ENCODE results near the gene PCYT1A.

The PCYT1A gene

GRCh38 chr3:196194542-196194915, 93.0 kb downstream of the PCYT1A start:
- DNase-seq (ENCODE audit: low read depth): no peak
- TF ChIP-seq CTCF (IDR thresholded peaks at IDR 0.05; ENCODE audit: insufficient read depth, low read depth, low read length, missing control alignments): no peak
- H3K4me3 ChIP-seq (ENCODE audit: low read depth, low read length): no peak overlapping the region

GRCh38 chr3:196193736-196194541, 93.6 kb downstream of the PCYT1A start:
- DNase-seq (ENCODE audit: low read depth): no peak
- no peak overlapping the region for H3K4me3 ChIP-seq (ENCODE audit: low read depth, low read length)
- no peak for TF ChIP-seq CTCF (IDR thresholded peaks at IDR 0.05; ENCODE audit: insufficient read depth, low read depth, low read length, missing control alignments)

- no peak for DNase-seq (ENCODE audit: low read depth)
- peak overlapping the region; percentile 45 for H3K4me3 ChIP-seq (ENCODE audit: low read depth, low read length)
- no peak for TF ChIP-seq CTCF (IDR thresholded peaks at IDR 0.05; ENCODE audit: insufficient read depth, low read depth, low read length, missing control alignments)
Measured at GRCh38 chr3:196193133-196193735, 94.3 kb downstream of the PCYT1A start.

GRCh38 chr3:196192524-196193051, 94.9 kb downstream of the PCYT1A start:
- peak overlapping the region; percentile 45 for H3K4me3 ChIP-seq (ENCODE audit: low read depth, low read length)
- peak; percentile 72 for DNase-seq (ENCODE audit: low read depth)
- no peak for TF ChIP-seq CTCF (IDR thresholded peaks at IDR 0.05; ENCODE audit: insufficient read depth, low read depth, low read length, missing control alignments)

GRCh38 chr3:196192036-196192523, 95.4 kb downstream of the PCYT1A start:
- TF ChIP-seq CTCF (IDR thresholded peaks at IDR 0.05; ENCODE audit: insufficient read depth, low read depth, low read length, missing control alignments): no peak
- peak overlapping the region; percentile 45 for H3K4me3 ChIP-seq (ENCODE audit: low read depth, low read length)
- DNase-seq (ENCODE audit: low read depth): peak; percentile 90

GRCh38 chr3:196189566-196190347, 97.8 kb downstream of the PCYT1A start:
- no peak for TF ChIP-seq CTCF (IDR thresholded peaks at IDR 0.05; ENCODE audit: insufficient read depth, low read depth, low read length, missing control alignments)
- H3K4me3 ChIP-seq (ENCODE audit: low read depth, low read length): no peak overlapping the region
- no peak for DNase-seq (ENCODE audit: low read depth)
